ENCODE data around the gene ATOH8.

ATOH8 gene

DNA sequence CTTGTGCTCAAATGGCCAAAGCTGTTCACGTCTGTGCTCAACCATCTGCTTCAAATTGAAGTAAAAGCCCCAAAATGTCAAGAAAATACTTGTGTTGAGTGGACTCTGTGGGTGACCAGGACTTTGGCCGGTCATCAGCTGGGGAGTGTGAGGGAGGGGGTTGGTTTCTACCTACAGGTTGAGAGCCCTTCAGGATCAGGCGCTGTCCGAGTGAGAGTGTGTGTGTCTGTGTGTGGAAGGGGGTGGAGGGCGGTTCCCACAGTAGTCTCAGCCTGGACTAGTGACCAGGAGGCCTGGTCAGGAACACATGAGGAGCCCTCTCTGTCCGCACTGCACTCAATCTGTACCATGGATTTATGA lies 34.2 kb downstream of the ATOH8 start:
- Histone ChIP-seq H3K36me3 (ENCODE audit: control insufficient read depth, insufficient read depth, low read length) (no peaks in the 10 kb centered on the region), H3K4me3 (ENCODE audit: low read length) (no peak overlapping the region), H3K4me1 (ENCODE audit: control insufficient read depth, insufficient read depth, low read length) (peaks cover 2% of the 10 kb centered on the region), H3K9me3 (ENCODE audit: control insufficient read depth, insufficient read depth, low read length) (no peaks in the 10 kb centered on the region), H3K27me3 (ENCODE audit: control insufficient read depth, insufficient read depth, low read length) (no peaks in the 10 kb centered on the region), H3K27ac (ENCODE audit: low read length) (no peak overlapping the region)
- no peak for DNase-seq (ENCODE audit: low read depth, low spot score)
- WGBS (ENCODE audit: insufficient coverage, insufficient read length): no CpG with 5 or more reads among the region's 6 CpGs

DNA sequence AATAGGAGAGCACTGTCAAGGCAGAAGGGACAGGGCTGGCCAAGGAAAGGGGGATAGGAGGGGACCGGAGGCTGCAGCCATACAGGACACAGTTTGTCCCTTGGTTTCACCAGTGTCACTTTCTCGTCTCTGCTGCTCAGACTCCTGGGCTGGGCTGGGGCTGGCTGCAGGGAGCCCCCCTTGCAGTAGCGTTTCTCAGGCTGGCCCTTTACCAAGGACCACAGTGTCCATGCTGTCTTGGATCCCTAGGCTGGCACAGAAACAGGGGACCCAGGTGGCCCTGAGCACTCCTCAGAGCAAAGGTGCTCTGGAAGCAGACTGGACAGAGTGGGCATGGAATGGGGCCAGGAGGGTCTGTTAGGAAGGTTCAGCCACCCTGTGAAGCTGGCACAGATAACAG lies 34.8 kb downstream of the ATOH8 start:
- Histone ChIP-seq H3K27ac (ENCODE audit: low read length) (no peak overlapping the region), H3K4me3 (ENCODE audit: low read length) (no peak overlapping the region), H3K27me3 (ENCODE audit: control insufficient read depth, insufficient read depth, low read length) (no peaks in the 10 kb centered on the region), H3K36me3 (ENCODE audit: control insufficient read depth, insufficient read depth, low read length) (no peaks in the 10 kb centered on the region), H3K9me3 (ENCODE audit: control insufficient read depth, insufficient read depth, low read length) (no peaks in the 10 kb centered on the region), H3K4me1 (ENCODE audit: control insufficient read depth, insufficient read depth, low read length) (peaks cover 2% of the 10 kb centered on the region)
- DNase-seq (ENCODE audit: low read depth, low spot score): no peak
- WGBS (ENCODE audit: insufficient coverage, insufficient read length): no CpG with 5 or more reads among the region's 3 CpGs

DNA sequence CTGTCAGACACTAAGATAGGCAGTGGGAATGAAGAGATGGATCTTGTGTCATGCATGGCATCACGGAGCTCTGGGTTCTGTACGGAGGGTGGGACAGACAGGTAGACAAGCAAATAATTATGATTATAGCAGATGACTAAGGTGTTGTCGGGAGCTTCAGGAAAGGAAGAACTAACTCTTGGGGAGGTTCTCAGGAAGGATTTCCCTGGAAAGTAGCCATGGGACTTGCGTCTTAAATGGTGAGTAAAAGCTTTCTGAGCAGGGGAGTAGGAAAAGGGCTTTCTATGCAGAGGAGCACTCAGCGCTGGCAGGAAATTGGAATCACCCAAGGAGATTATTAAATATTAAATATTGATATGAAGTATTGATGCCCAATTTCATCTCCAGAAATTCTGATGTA lies 35.5 kb downstream of the ATOH8 start:
- Histone ChIP-seq H3K4me1 (ENCODE audit: control insufficient read depth, insufficient read depth, low read length) (peaks cover 2% of the 10 kb centered on the region), H3K36me3 (ENCODE audit: control insufficient read depth, insufficient read depth, low read length) (no peaks in the 10 kb centered on the region), H3K4me3 (ENCODE audit: low read length) (no peak overlapping the region), H3K9me3 (ENCODE audit: control insufficient read depth, insufficient read depth, low read length) (no peaks in the 10 kb centered on the region), H3K27ac (ENCODE audit: low read length) (no peak overlapping the region), H3K27me3 (ENCODE audit: control insufficient read depth, insufficient read depth, low read length) (no peaks in the 10 kb centered on the region)
- no CpG with 5 or more reads among the region's 5 CpGs for WGBS (ENCODE audit: insufficient coverage, insufficient read length)
- no peak for DNase-seq (ENCODE audit: low read depth, low spot score)

DNA sequence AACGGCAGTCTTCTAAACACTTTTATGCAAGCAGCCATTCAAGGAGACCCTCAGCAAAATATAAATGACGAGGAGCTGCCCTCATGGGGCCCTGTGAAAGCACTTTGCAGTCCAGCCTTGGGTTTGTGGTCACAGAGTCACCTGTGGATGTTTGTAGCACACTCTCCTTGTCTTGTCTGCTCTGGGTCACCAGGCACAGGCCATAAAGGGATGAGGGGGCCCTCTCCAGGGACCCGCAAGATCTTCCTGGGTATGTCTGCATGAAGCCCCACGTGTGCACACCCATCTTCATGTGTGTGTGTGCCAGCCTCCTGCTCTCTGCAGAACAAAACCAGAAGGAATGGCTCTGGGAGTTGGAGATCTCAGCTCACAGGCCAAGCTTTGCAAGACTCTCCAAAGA lies 36.2 kb downstream of the ATOH8 start:
- no peak overlapping the region for H3K27ac ChIP-seq (ENCODE audit: low read length)
- H3K36me3 ChIP-seq (ENCODE audit: control insufficient read depth, insufficient read depth, low read length): no peaks in the 10 kb centered on the region
- H3K4me3 ChIP-seq (ENCODE audit: low read length): no peak overlapping the region
- H3K27me3 ChIP-seq (ENCODE audit: control insufficient read depth, insufficient read depth, low read length): no peaks in the 10 kb centered on the region
- WGBS (ENCODE audit: insufficient coverage, insufficient read length): no CpG with 5 or more reads among the region's 4 CpGs
- no peaks in the 10 kb centered on the region; the same call in 1 of the 2 replicates for H3K4me1 ChIP-seq (ENCODE audit: control insufficient read depth, insufficient read depth, low read length)
- no peak for DNase-seq (ENCODE audit: low read depth, low spot score)
- no peaks in the 10 kb centered on the region for H3K9me3 ChIP-seq (ENCODE audit: control insufficient read depth, insufficient read depth, low read length)

GRCh38 chr2:85790499-85791188 lies 36.9 kb downstream of the ATOH8 start:
- DNase-seq (ENCODE audit: low read depth, low spot score): no peak
- WGBS (ENCODE audit: insufficient coverage, insufficient read length): no CpG with 5 or more reads among the region's 12 CpGs
- Histone ChIP-seq H3K27me3 (ENCODE audit: control insufficient read depth, insufficient read depth, low read length) (no peaks in the 10 kb centered on the region), H3K4me1 (ENCODE audit: control insufficient read depth, insufficient read depth, low read length) (no peaks in the 10 kb centered on the region; the same call in 1 of the 2 replicates), H3K4me3 (ENCODE audit: low read length) (no peak overlapping the region), H3K27ac (ENCODE audit: low read length) (no peak overlapping the region), H3K36me3 (ENCODE audit: control insufficient read depth, insufficient read depth, low read length) (no peaks in the 10 kb centered on the region), H3K9me3 (ENCODE audit: control insufficient read depth, insufficient read depth, low read length) (no peaks in the 10 kb centered on the region)

DNA sequence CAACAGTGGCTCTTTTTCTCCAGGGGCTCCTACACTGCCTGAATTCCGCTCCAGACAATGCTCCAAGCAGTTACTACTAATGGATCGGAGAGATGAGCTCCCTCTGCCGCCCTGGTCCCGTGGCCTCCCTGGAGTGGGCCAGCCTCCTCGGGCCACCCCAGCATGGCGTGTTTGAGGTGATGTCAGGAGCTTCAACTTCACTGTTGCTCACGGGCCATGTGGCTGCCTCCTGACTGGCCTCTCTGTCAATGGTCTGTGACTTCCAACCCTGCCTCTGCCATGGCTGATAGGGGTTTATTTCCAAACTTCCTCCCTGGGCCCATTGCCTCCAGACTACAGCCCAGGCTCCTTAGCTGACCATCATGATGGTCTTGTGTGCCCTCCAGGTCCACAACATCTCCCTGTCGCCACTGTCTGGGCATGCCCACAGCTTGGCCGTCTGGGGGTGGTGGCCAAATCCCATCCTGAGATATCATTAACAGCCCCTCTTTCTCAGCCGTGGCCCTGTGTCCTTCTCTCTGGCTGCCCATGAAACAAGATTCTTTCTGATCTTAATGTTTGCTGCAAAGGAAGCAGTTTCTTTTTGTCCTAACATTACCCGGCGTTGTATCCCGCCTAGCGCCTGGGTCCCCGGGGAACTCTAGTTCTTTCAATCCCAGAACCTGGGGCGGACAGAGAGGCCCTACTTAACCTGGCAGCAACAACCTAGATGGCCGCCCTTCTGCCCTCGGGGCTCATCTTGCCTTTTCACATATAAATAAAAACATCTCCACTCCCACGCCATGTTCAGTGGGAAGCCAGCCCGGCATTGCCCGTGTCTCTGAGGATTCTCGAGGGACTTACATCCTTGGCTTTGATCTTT lies 38.1 kb downstream of the ATOH8 start:
- Histone ChIP-seq H3K27ac (ENCODE audit: low read length) (no peak overlapping the region), H3K4me1 (ENCODE audit: control insufficient read depth, insufficient read depth, low read length) (no peaks in the 10 kb centered on the region; the same call in 1 of the 2 replicates), H3K4me3 (ENCODE audit: low read length) (no peak overlapping the region), H3K36me3 (ENCODE audit: control insufficient read depth, insufficient read depth, low read length) (no peaks in the 10 kb centered on the region), H3K27me3 (ENCODE audit: control insufficient read depth, insufficient read depth, low read length) (no peaks in the 10 kb centered on the region), H3K9me3 (ENCODE audit: control insufficient read depth, insufficient read depth, low read length) (no peaks in the 10 kb centered on the region)
- WGBS (ENCODE audit: insufficient coverage, insufficient read length): no CpG with 5 or more reads among the region's 22 CpGs
- DNase-seq (ENCODE audit: low read depth, low spot score): no peak

- no peaks in the 10 kb centered on the region; the same call in 1 of the 2 replicates for H3K4me1 ChIP-seq (ENCODE audit: control insufficient read depth, insufficient read depth, low read length)
- no peak overlapping the region for H3K4me3 ChIP-seq (ENCODE audit: low read length)
- WGBS (ENCODE audit: insufficient coverage, insufficient read length): no CpG with 5 or more reads among the region's 8 CpGs
- no peak for DNase-seq (ENCODE audit: low read depth, low spot score)
- no peaks in the 10 kb centered on the region for H3K9me3 ChIP-seq (ENCODE audit: control insufficient read depth, insufficient read depth, low read length)
- no peaks in the 10 kb centered on the region for H3K36me3 ChIP-seq (ENCODE audit: control insufficient read depth, insufficient read depth, low read length)
- H3K27ac ChIP-seq (ENCODE audit: low read length): no peak overlapping the region
- H3K27me3 ChIP-seq (ENCODE audit: control insufficient read depth, insufficient read depth, low read length): no peaks in the 10 kb centered on the region
Measured at GRCh38 chr2:85792783-85793441, 39.1 kb downstream of the ATOH8 start.

- H3K36me3 ChIP-seq (ENCODE audit: control insufficient read depth, insufficient read depth, low read length): no peaks in the 10 kb centered on the region
- H3K27me3 ChIP-seq (ENCODE audit: control insufficient read depth, insufficient read depth, low read length): no peaks in the 10 kb centered on the region
- no CpG with 5 or more reads among the region's 4 CpGs for WGBS (ENCODE audit: insufficient coverage, insufficient read length)
- no peaks in the 10 kb centered on the region; the same call in 1 of the 2 replicates for H3K4me1 ChIP-seq (ENCODE audit: control insufficient read depth, insufficient read depth, low read length)
- DNase-seq (ENCODE audit: low read depth, low spot score): no peak
- no peaks in the 10 kb centered on the region for H3K9me3 ChIP-seq (ENCODE audit: control insufficient read depth, insufficient read depth, low read length)
- H3K4me3 ChIP-seq (ENCODE audit: low read length): no peak overlapping the region
- no peak overlapping the region for H3K27ac ChIP-seq (ENCODE audit: low read length)
Measured at GRCh38 chr2:85793584-85793983, 39.8 kb downstream of the ATOH8 start.

DNA sequence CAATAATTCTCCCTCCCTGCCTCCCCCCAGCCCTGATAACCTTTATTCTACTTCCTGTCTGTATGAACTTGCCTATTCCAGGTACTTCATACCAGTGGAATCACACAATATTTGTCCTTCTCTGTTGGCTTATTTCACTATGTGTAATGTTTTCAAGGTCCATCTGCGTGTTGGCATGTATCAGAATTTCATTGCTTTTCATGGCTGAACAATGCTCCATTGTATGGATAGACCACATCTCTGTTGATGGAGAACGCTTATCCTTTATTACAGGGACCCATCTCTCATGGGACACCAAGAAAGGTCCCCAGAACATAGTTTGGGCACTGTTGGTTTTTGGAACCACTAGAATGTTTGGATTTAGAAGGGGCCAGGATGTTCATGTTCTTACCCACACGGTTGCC lies 40.2 kb downstream of the ATOH8 start:
- no CpG with 5 or more reads among the region's 3 CpGs for WGBS (ENCODE audit: insufficient coverage, insufficient read length)
- H3K9me3 ChIP-seq (ENCODE audit: control insufficient read depth, insufficient read depth, low read length): no peaks in the 10 kb centered on the region

DNA sequence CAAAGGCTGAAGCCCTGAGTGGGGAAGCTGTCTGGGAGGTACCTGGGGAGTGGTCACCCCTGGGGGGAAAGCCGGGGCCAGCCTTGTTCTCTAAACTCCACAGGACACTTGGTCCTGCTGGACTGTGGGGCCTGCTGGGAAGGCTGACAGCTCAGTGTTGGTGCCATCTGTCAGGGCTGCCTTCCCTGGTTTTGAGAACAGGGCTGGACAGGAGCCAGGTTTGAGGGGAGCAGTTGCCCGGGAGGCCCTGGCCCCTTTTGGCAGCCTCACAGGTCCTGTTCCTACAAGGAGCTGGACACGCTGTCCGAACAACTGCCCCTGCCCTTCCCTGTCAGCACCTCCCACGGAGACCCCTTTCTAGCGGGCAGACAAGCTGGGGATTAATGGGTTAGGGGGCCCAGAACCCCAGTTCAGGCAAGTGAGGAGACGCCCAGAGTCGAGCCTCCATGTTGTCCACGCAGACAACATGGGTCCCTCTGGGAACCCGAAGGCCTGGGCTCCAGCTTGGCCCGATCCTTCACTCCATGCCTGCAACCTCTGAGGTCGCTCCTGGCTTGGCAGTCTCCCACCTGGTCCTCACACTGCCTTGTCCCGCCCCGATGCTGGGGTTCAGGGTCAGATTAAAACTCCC lies 40.8 kb downstream of the ATOH8 start:
- no CpG with 5 or more reads among the region's 14 CpGs for WGBS (ENCODE audit: insufficient coverage, insufficient read length)
- Histone ChIP-seq H3K4me3 (ENCODE audit: low read length) (no peak overlapping the region), H3K4me1 (ENCODE audit: control insufficient read depth, insufficient read depth, low read length) (no peaks in the 10 kb centered on the region; the same call in 1 of the 2 replicates), H3K9me3 (ENCODE audit: control insufficient read depth, insufficient read depth, low read length) (no peaks in the 10 kb centered on the region), H3K36me3 (ENCODE audit: control insufficient read depth, insufficient read depth, low read length) (no peaks in the 10 kb centered on the region), H3K27ac (ENCODE audit: low read length) (no peak overlapping the region), H3K27me3 (ENCODE audit: control insufficient read depth, insufficient read depth, low read length) (no peaks in the 10 kb centered on the region)
- no peak for DNase-seq (ENCODE audit: low read depth, low spot score)

More for the DNA sequence above, 40.2 kb downstream of the ATOH8 start:
- Histone ChIP-seq H3K27me3 (ENCODE audit: control insufficient read depth, insufficient read depth, low read length) (no peaks in the 10 kb centered on the region), H3K4me3 (ENCODE audit: low read length) (no peak overlapping the region), H3K36me3 (ENCODE audit: control insufficient read depth, insufficient read depth, low read length) (no peaks in the 10 kb centered on the region), H3K4me1 (ENCODE audit: control insufficient read depth, insufficient read depth, low read length) (no peaks in the 10 kb centered on the region; the same call in 1 of the 2 replicates), H3K27ac (ENCODE audit: low read length) (no peak overlapping the region)
- DNase-seq (ENCODE audit: low read depth, low spot score): no peak

Data from iPS DF 6.9 (cell line).